ENCODE measurements around the gene OR10A6. TPM values are rescaled to one million over a fixed set of nuclear protein-coding genes. Genes with fewer than 3 reads are reported as not detected.
A peak's percentile ranks its signal among the peaks of the same experiment; 100 is the strongest.

The OR10A6 gene
- total RNA-seq, 1 experiment from 2014 or later = not detected

DNA sequence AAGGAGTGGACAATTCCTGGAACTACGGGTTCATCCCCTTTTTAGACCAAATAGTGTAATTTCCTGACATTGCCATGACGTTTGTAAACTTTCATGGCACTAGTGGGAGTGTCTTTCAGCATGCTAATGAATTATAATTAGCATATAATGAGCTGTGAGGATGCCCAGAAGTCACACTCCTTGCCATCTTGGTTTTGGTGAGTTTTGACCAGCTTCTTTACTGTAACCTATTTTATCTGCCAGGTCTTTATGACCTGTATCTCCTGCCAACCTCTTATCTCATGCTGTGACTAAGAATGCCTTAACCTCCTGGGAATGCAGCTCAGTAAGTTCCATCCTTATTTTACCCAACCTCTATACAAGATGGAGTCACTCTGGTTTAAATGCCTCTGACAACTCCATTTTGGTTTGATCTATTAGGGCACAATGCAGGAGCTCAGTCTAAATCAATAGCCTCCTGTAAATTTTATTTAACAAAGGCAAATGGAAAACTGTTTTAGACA lies 20.7 kb downstream of the OR10A6 start:
- no peak for DNase-seq (ENCODE audit: low read depth)

DNA sequence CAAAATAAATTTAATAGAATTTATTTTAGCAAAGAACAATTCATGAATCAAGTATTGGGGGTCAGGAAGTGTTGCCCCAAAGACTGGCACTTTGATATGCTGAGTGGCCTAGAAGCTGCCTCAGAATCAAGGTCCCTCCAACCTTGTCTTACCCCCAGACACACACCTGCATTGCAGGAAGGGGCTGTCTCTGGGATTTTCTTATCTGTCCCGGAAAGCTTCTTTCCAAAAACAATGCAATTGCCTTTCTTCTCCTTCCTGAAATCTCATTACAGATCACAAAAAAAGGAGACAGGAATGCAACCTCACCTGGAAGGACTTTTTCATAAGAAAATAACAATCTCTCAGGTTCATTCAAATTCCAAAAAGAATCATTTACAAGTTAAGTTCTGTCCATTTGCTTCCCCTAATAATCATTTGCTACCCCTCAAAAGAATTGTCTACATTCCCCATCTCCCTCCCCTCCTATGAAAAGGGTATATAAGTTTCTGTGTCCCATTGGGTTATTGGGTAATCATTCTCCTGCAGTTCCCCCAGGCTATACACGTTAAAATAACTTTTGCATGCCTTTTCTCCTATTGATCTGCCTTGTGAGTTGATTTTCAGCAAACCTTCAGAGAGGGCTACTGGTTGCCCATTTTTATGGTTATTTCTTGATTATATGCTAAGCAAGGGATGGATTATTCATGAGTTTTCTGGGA lies 21.3 kb downstream of the OR10A6 start:
- no peak for DNase-seq (ENCODE audit: low read depth)

DNA sequence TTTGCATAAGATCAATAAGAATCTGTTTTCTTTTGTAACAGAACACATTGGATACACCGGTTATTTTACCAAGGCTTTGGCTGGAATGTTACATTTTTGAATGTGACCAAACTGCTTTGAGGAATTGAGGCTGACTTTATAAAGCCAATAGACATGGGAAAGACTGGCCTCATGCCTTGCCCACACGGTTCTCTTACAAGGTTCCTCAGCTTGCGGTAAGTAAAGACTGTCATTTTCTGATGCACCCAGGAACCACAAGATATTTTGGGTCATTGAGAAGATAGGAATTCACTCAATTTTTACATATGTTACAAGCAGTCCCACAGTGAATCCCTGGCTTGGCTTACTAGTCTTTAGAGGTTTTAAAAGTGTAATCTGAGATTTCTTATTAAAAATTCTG lies 23.9 kb downstream of the OR10A6 start:
- no peak for DNase-seq (ENCODE audit: low read depth)

DNA sequence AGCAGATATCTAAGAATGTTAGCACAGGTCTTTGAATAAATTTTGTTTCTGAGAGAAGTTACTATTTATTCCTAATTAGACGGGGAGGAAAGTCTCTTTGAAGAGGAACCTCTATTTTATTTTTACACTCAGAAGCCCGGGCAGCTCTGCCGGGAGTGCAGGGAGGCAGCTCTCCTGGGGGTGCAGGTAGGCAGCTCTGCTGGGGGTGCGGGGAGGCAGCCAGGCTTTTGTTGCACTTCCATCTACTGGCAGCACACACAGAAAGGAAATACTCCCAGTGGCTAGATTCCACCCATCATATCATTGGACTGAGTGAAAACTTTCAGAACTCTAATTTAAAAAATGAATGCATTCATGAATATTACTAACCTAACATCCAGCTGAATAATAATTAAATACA lies 24.6 kb downstream of the OR10A6 start:
- DNase-seq (ENCODE audit: low read depth) = no peak

DNA sequence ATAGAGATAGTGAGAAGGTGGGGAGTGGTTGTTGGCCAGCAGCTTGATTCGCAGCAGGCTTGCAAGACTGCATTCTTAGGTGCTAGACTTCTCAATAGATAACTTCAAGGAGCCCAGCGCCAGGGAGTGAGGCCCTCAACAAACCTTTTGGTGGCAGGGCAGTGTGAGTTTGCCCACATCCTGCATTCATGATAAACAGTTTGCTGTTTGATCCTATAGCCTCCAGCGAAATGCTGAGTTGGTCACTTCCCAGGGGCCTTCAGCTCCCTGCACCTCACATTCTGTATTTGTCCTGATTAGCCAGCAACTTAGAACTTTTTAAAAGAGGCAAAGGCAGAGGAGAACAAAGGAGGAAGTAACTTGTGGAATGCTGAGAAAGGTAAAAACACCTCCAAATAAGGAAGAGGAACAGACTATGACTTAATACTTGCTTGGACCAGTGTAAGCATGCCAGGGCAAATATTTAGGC lies 25.1 kb downstream of the OR10A6 start:
- no peak for DNase-seq (ENCODE audit: low read depth)

DNA sequence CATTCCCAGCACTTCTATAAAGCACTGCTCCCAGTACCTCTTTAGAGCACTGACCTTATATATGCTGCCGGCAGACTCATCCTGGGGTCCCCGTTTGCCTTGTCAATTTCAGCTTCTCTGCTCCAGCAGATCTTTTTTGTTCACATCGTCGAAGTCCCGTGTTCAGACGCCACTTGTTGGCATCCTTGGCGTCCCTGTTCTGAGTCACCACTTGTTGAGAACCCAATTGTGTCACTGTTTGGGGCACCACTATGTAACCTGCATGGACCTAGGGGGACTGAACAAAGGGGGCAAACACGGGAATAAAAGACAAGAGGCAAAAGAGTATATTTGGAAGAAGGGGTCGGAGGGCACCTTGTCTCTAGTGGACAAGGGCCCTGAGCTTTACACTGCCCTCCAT lies 25.5 kb downstream of the OR10A6 start:
- no peak for DNase-seq (ENCODE audit: low read depth)

DNA sequence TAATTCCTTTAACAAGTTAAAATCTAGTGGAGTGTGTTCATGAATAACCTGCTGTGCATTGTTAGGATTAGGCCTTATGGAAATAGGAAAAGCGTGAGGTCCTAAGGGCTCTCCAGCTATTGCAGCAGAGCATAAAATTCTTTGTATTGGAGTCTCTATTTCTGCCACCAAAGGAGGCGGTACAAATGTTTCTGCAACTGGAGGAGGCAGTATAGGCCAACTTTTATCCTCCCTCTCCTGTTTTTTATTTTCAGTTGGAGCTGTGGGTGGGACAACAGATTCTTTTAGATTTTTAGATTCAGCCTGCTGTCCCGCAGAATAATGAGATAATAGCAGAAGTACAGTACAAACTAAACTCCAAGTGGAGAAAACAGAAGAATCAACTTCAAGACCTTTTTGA lies 26.2 kb downstream of the OR10A6 start:
- no peak for DNase-seq (ENCODE audit: low read depth)

DNA sequence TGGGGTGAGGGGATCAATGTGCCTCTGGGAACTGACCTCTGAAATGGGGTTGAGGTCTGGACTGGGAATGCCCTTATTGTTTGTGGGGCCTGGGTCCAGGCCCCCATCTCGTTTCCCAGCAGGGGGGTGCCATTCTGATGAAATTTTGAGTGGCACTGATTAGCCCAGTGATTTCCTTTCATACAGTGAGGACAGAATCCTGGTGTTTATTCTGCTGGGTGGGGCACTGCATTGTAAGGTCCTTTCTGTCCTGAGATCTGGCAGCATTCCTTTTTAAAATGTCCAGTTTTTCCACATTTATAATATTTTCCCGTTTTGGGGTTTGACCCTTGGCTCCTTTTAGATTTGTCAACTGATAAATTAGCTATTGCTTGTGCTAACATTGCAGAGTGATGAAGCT lies 27.1 kb downstream of the OR10A6 start:
- no peak for DNase-seq (ENCODE audit: low read depth)

DNA sequence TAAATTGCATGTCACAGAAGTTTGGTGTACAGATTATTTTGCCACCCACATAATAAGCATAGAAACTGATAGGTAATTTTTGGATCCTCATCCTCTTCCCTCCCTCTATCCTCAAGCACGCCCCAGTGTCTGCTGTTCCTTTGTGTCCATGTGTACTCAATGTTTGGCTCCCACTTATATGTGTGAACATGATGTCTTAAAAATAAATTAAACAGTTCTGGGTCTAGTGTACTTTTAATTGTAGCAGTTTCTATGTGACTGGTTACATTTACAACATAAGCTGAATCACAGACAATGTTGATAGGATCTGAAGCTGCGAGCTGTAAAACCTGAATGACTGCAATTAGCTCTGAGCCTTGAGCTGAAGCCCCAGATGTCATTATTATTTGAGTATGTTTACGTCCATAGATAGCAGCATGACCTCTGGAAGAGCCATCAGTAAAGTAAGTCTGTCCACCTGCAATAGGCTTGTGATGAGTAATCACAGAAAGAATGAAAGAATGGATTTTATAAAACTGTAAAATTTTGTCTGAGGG lies 29.7 kb downstream of the OR10A6 start:
- no peak for DNase-seq (ENCODE audit: low read depth)

DNA sequence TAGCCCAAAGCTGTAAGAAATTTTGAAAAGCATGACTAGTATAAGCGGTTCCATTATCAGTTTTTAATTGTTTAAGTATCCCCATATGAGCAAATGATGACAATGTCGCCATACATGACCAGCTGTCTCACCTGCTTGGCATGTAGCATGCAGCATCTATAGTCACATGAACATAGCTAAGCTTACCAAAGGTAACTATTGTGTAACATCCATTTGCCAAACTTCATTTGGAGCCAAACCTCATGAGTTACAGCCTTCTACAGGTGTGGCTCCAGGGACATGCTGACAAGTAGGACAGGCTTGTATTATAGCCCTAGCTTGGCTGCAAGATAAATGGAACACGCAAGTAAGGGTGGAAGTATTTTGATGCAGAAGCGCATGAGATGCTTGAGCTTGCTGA lies 30.4 kb downstream of the OR10A6 start:
- DNase-seq (ENCODE audit: low read depth) = no peak

DNA sequence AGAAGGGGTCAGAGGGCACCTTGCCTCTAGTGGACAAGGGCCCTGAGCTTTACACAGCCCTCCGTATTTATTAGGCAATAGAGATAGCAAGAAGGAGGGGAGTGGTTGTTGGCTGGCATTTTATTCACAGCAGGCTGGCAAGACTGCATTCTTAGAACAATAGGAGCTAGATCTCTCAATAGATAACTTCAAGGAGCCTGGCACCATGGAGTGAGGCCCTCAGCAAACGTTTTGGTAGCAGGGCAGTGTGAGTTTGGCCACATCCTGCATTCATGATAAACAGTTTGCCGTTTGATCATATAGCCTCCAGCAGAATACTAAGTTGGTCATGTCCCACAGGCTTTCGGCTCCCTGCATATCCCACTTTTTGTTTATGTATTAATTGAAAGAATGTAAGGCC lies 31.6 kb downstream of the OR10A6 start:
- no peak for DNase-seq (ENCODE audit: low read depth)

DNA sequence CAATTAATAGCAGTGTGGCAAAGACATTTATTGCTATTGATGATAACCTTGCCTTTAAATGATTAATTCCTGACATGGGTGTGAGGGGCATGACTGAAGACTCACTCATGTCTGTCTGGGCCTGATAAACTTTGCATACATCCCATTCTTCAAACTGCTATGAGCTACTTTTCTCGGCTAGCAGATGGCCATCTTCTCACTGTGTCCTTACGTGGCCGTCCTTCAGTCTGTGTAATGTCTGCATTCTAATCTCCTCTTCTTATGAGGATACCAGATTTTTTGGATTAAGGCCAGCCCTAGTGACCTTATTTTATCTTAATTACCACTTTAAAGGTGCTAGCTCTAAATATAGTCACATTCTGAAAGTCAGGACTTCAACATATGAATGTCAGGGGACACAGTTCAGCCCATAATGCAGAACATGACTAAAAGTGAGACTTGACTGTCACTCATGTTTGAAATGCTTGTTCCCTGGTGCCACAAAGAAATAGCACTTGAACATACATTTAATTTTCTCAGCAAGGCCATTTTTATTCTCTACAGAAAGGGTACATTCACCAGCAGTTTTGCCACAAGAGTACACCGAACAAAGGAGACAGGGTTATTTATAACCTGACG lies 32.3 kb downstream of the OR10A6 start:
- DNase-seq (ENCODE audit: low read depth) = no peak

DNA sequence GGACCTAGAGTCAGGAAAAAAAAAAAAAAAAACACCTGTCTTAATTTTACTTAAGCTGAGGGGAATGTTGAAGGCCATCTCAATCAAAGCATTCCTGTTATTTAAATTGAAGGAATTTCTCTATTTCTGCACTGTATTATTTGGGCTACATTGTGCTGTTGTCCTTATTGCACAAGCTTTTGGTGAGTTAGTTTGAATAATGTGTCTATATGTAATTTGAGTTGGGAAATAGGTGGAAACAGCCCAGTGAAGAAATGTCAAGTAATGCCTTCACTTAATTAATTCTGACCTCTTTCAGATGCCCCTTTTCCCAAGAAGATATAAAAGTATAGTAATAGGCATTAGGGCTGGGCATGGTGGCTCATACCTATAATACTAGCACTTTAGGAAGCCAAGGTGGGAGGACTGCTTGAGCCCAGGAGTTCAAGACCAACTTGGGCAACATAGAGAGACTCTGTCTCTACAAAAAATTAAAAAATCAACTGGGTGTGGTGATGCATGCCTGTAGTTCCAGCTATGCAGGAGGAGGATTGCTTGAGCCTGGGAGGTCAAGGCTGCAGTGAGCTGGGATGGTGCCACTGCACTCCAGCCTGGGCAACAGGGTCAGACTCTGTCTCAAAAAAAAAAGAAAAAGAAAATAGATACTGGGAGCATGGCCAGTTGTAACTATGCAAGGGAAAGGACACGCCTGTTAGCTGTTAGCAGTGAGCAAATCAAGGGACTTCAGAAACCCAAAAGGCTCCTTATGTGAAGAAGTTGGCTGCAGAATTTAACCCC lies 34.9 kb downstream of the OR10A6 start:
- no peak for DNase-seq (ENCODE audit: low read depth)

DNA sequence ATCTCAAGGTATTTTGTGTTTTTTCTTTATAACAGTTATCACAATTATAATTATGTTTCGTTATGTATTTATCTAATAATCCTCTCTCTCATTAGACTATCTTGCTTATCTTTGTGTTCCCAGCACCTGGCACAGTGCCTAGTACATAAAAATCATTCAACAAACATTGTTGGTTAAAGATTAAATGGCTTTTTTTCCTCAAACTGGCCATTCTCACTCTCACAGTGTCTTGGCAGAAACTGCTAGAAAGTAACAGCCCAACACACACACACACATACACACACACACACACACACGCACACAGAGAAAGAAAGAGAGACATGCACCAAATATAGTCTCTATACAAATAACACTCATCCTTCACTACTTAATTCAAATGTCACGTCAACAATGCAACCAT lies 36.8 kb downstream of the OR10A6 start:
- DNase-seq (ENCODE audit: low read depth) = no peak

DNA sequence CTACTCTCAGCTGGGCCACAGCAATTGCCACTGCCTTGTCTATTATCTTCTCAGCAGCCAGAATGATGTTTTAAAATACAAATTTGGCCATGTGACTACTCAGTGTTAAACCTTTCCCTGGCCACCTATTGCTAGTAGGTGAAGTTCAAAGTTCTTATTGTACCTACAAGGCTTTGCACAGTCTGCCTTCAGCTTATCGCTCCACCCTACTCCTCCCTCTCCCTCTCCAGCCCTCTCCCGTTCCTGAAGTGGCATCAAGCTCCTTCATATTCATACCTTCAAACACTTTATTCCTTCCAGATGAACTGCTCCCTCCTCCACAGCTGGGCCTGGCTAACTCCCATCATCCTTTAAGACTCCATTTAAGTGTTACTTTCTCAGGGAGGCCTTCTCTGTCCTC lies 37.3 kb downstream of the OR10A6 start:
- DNase-seq (ENCODE audit: low read depth) = no peak

DNA sequence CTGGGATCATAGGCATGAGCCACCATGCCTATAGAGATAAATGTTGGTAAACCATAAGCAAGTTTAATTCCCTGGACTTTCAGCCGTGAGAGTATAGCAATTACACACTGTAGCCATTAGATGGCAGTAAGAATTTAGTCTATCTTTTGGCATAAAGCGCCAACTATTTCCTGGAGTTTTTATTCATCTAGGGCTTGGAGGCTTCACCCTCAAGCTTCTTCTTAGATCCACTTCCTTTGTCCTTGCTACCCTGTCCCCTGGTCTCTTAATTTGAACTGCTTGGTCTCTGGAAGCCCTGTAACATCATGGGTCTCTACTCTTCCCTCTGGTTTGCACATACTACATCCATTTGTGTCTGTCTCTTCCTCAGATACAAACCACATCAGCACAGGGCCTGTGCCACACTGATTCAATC lies 38.2 kb downstream of the OR10A6 start:
- peak; percentile 35 for DNase-seq (ENCODE audit: low read depth)

DNA sequence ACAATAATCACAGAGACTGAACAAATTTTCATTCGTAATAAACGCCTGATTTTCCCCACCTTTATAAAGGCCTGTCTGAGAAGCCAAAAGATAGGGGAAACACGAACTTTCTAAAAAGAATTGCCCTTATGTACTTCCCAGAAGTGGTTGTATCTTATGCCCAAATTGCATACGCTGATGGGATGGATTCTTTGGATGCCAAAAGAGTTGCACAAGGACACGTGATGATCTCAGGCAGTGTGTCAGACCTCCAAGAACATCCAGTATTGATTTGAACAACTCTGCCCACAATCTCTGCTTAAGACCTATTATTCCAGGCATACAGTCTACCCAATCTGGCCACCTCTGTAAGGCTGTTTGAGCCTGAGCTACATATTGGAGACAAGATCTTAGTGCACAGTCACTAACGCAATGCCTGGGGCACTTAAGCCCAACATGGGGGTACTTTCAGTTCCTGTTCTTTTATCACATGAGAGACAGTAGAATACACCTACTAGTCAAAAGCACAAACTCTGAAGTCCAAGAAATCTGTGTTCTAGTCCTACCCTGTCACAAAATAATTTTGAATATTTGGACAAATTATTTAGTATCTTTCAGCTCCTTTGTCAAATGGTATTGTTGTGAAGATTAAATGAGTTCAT lies 38.9 kb downstream of the OR10A6 start:
- peak; percentile 33 for DNase-seq (ENCODE audit: low read depth)

DNA sequence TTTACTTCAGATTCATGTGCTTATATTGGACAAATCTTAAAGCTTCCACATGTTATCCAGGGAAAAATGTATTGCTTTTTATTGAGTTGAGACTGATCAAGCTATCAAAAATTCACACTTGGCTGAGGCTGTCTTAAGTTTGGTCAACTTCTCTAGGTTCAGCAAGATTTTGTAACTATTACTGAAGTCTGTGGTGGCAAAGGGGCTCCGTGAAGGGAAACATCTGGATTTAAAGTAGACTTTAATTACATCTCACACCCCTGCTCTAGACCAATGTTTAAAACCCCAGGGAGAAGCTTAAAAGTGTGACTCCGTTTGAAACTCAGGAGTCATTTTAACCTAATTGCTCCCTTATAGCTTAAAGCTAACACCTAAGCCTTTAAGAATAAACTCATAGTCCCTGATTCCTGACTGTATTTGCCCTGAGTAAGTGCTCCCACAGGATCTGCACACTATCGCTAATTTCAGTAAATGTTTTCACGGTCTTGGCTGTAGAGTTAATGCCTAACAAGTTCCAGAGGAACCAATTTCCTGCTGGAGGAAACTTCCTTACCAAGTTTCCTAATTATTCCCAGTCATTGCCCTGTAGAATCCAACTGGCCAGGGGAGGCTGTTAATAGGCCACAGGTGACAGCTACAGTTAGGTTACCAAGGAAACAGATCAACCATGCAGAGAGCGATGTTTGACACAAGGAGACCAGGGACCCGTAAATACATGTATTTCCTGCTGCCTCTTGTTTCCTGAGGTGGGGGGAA lies 40.5 kb downstream of the OR10A6 start:
- no peak for DNase-seq (ENCODE audit: low read depth)

DNA sequence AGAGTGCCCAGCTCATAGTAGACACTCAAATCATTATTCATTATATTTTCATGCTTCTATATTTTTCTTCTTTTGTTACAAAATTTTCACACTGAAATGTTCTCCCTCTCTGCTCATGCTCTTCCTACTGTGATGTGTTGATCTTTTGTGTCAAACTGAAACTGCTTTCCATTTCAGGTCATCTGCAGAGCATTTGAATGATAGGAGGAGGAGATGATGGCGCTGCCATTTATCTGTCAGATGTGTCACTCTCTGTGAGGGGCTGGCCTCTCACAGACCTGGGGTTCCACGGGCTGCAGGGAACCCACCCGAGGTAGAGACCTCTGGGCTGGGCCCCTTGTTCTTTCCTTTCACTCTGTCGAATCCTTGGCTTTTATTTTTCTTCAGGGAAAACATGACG lies 41.1 kb downstream of the OR10A6 start:
- DNase-seq (ENCODE audit: low read depth) = no peak

DNA sequence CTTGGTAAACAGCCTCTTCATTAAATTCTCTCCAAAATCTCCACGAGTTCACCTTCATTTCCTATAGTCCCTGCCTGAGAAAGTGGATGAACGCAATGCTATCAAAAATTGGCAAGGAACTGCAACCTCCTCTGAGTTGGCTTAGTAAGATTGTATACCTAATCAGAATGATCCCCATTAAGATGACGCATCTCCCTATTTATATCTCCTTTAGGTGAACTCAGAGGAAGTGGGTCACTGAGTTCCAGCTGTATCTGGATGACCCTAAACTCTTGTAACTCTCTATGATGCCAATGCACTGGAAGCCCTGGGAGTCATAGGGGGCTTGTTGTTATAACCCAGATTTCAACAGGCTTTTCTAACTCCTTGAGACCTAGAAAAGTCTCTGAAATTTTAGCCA lies 48.2 kb downstream of the OR10A6 start:
- DNase-seq (ENCODE audit: low read depth) = no peak

All from Daoy (cell line).